ENCODE measurements around the gene CENPP. TPM values are rescaled to one million over a fixed set of nuclear protein-coding genes. Genes with fewer than 3 reads are reported as not detected.

CENPP gene
- total and polyA plus RNA-seq, 4 donors, result 0.62 to 8.7 (median 1.3) TPM

- WGBS, result 86% methylated on average over 11 of the region's 11 CpGs
- Histone ChIP-seq H3K9ac (ENCODE audit: low read depth in 1 of 2, low read length in 2 of 2) (no peak overlapping the region), H3K9me3 (ENCODE audit: control insufficient read depth in 4 of 4, low read length in 3 of 4) (no peaks in the 10 kb centered on the region), H3K36me3 (ENCODE audit: control insufficient read depth in 4 of 4, insufficient read depth in 3 of 4, low read depth in 1 of 4, low read length in 3 of 4) (peaks cover 3 to 6% (median 4%) of the 10 kb centered on the region in 4 donors), H3K27ac (ENCODE audit: low read depth in 1 of 2, low read length in 2 of 2) (no peak overlapping the region), H3K4me1 (ENCODE audit: control insufficient read depth in 4 of 4, insufficient read depth in 4 of 4, low read length in 3 of 4) (peaks cover 9 to 16% (median 11%) of the 10 kb centered on the region in 4 donors), H3K27me3 (ENCODE audit: control insufficient read depth in 4 of 4, insufficient read depth in 4 of 4, low read length in 3 of 4) (no peaks in the 10 kb centered on the region), H3K4me3 (ENCODE audit: low read depth in 1 of 3, low read length in 3 of 3) (no peak overlapping the region)
- no peak for DNase-seq (ENCODE audit: low spot score)
- TF ChIP-seq FOXA2 (IDR thresholded peaks at IDR 0.05), result no peak
Measured at GRCh38 chr9:92656537-92656925, 330.8 kb downstream of the CENPP start.

GRCh38 chr9:92657296-92658094 lies 331.7 kb downstream of the CENPP start:
- Histone ChIP-seq H3K36me3 (ENCODE audit: control insufficient read depth in 4 of 4, insufficient read depth in 3 of 4, low read depth in 1 of 4, low read length in 3 of 4) (peaks cover 3 to 6% (median 4%) of the 10 kb centered on the region in 4 donors), H3K4me1 (ENCODE audit: control insufficient read depth in 4 of 4, insufficient read depth in 4 of 4, low read length in 3 of 4) (peaks cover 9 to 16% (median 11%) of the 10 kb centered on the region in 4 donors), H3K4me3 (ENCODE audit: low read depth in 1 of 3, low read length in 3 of 3) (no peak overlapping the region), H3K9ac (ENCODE audit: low read depth in 1 of 2, low read length in 2 of 2) (no peak overlapping the region), H3K27me3 (ENCODE audit: control insufficient read depth in 4 of 4, insufficient read depth in 4 of 4, low read length in 3 of 4) (no peaks in the 10 kb centered on the region), H3K9me3 (ENCODE audit: control insufficient read depth in 4 of 4, low read length in 3 of 4) (no peaks in the 10 kb centered on the region), H3K27ac (ENCODE audit: low read depth in 1 of 2, low read length in 2 of 2) (no peak overlapping the region)
- TF ChIP-seq EGR1 (IDR thresholded peaks at IDR 0.05; ENCODE audit: low read depth in 2 of 2) (no peak), NR2F2 (IDR thresholded peaks at IDR 0.05) (no peak)
- no peak for DNase-seq (ENCODE audit: low spot score)
- WGBS, result 95% methylated on average over 17 of the region's 17 CpGs

- no peak for DNase-seq (ENCODE audit: low spot score)
- Histone ChIP-seq H3K9me3 (ENCODE audit: control insufficient read depth in 4 of 4, low read length in 3 of 4) (no peaks in the 10 kb centered on the region), H3K9ac (ENCODE audit: low read depth in 1 of 2, low read length in 2 of 2) (no peak overlapping the region), H3K36me3 (ENCODE audit: control insufficient read depth in 4 of 4, insufficient read depth in 3 of 4, low read depth in 1 of 4, low read length in 3 of 4) (peaks cover 3 to 6% (median 4%) of the 10 kb centered on the region in 4 donors), H3K4me1 (ENCODE audit: control insufficient read depth in 4 of 4, insufficient read depth in 4 of 4, low read length in 3 of 4) (peaks cover 9 to 16% (median 11%) of the 10 kb centered on the region in 4 donors), H3K4me3 (ENCODE audit: low read depth in 1 of 3, low read length in 3 of 3) (no peak overlapping the region), H3K27me3 (ENCODE audit: control insufficient read depth in 4 of 4, insufficient read depth in 4 of 4, low read length in 3 of 4) (no peaks in the 10 kb centered on the region), H3K27ac (ENCODE audit: low read depth in 1 of 2, low read length in 2 of 2) (no peak overlapping the region)
- 91% methylated on average over 7 of the region's 7 CpGs for WGBS
- TF ChIP-seq YY1 (IDR thresholded peaks at IDR 0.05) (no peak), JUND (IDR thresholded peaks at IDR 0.05) (no peak), FOXA1 (IDR thresholded peaks at IDR 0.05) (no peak), TAF1 (conservative IDR thresholded peaks at IDR 0.05) (no peak), EGR1 (IDR thresholded peaks at IDR 0.05; ENCODE audit: low read depth in 2 of 2) (no peak), MAX (IDR thresholded peaks at IDR 0.05) (no peak), RXRA (IDR thresholded peaks at IDR 0.05) (no peak), ATF3 (IDR thresholded peaks at IDR 0.05) (no peak), HNF4G (IDR thresholded peaks at IDR 0.05) (no peak), NR2F2 (IDR thresholded peaks at IDR 0.05) (no peak), FOXA2 (IDR thresholded peaks at IDR 0.05) (no peak), RAD21 (IDR thresholded peaks at IDR 0.05) (no peak), HNF4A (conservative IDR thresholded peaks at IDR 0.05) (no peak), GABPA (IDR thresholded peaks at IDR 0.05 in 1 of 2, conservative IDR thresholded peaks at IDR 0.05 in 1 of 2) (no peak), SP1 (IDR thresholded peaks at IDR 0.05) (no peak)
- TF ChIP-seq, protein P1, sequence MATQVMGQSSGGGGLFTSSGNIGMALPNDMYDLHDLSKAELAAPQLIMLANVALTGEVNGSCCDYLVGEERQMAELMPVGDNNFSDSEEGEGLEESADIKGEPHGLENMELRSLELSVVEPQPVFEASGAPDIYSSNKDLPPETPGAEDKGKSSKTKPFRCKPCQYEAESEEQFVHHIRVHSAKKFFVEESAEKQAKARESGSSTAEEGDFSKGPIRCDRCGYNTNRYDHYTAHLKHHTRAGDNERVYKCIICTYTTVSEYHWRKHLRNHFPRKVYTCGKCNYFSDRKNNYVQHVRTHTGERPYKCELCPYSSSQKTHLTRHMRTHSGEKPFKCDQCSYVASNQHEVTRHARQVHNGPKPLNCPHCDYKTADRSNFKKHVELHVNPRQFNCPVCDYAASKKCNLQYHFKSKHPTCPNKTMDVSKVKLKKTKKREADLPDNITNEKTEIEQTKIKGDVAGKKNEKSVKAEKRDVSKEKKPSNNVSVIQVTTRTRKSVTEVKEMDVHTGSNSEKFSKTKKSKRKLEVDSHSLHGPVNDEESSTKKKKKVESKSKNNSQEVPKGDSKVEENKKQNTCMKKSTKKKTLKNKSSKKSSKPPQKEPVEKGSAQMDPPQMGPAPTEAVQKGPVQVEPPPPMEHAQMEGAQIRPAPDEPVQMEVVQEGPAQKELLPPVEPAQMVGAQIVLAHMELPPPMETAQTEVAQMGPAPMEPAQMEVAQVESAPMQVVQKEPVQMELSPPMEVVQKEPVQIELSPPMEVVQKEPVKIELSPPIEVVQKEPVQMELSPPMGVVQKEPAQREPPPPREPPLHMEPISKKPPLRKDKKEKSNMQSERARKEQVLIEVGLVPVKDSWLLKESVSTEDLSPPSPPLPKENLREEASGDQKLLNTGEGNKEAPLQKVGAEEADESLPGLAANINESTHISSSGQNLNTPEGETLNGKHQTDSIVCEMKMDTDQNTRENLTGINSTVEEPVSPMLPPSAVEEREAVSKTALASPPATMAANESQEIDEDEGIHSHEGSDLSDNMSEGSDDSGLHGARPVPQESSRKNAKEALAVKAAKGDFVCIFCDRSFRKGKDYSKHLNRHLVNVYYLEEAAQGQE (IDR thresholded peaks at IDR 0.05), result no peak
- TF ChIP-seq, protein P2, sequence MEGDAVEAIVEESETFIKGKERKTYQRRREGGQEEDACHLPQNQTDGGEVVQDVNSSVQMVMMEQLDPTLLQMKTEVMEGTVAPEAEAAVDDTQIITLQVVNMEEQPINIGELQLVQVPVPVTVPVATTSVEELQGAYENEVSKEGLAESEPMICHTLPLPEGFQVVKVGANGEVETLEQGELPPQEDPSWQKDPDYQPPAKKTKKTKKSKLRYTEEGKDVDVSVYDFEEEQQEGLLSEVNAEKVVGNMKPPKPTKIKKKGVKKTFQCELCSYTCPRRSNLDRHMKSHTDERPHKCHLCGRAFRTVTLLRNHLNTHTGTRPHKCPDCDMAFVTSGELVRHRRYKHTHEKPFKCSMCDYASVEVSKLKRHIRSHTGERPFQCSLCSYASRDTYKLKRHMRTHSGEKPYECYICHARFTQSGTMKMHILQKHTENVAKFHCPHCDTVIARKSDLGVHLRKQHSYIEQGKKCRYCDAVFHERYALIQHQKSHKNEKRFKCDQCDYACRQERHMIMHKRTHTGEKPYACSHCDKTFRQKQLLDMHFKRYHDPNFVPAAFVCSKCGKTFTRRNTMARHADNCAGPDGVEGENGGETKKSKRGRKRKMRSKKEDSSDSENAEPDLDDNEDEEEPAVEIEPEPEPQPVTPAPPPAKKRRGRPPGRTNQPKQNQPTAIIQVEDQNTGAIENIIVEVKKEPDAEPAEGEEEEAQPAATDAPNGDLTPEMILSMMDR (IDR thresholded peaks at IDR 0.05; ENCODE audit: low read depth, low read length, missing input control), result no peak
- TF ChIP-seq, protein P3, sequence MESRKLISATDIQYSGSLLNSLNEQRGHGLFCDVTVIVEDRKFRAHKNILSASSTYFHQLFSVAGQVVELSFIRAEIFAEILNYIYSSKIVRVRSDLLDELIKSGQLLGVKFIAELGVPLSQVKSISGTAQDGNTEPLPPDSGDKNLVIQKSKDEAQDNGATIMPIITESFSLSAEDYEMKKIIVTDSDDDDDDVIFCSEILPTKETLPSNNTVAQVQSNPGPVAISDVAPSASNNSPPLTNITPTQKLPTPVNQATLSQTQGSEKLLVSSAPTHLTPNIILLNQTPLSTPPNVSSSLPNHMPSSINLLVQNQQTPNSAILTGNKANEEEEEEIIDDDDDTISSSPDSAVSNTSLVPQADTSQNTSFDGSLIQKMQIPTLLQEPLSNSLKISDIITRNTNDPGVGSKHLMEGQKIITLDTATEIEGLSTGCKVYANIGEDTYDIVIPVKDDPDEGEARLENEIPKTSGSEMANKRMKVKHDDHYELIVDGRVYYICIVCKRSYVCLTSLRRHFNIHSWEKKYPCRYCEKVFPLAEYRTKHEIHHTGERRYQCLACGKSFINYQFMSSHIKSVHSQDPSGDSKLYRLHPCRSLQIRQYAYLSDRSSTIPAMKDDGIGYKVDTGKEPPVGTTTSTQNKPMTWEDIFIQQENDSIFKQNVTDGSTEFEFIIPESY (IDR thresholded peaks at IDR 0.05), result no peak
Measured at GRCh38 chr9:92658176-92658575, 332.4 kb downstream of the CENPP start.
